Breast epithelium (tissue), 4 donors: ENCODE data around the gene CDKL1. TPM values are rescaled to one million over a fixed set of nuclear protein-coding genes. Genes with fewer than 3 reads are reported as not detected.

Experiments used
- DNase-seq, 2 donors: peaks; one replicate each; pipeline ENCODE4 v3.0.0-alpha.2; 2019; ENCODE audit warnings: low spot score in 2 of 2
- H3K27ac ChIP-seq, 2 donors: fragments of 200-600 bp; sonication (generic) in 1 of 2; one replicate each; pipeline ENCODE4 v1.5.1; 2016 to 2019; ENCODE audit warnings: mild to moderate bottlenecking in 1 of 2
- H3K27me3 ChIP-seq, 2 donors: fragments of 200-600 bp; sonication (generic) in 1 of 2; one replicate each; pipeline versions ENCODE4 v1.5.1 to v1.6.0; 2017 to 2019; ENCODE audit warnings: control low read depth in 1 of 2, mild to moderate bottlenecking in 1 of 2
- H3K36me3 ChIP-seq: fragments of 200-600 bp; one replicate; pipeline ENCODE4 v1.5.1; 2019
- H3K4me1 ChIP-seq, 2 donors: fragments of 200-600 bp; sonication (generic); one replicate each; pipeline ENCODE4 v1.5.1; 2016 to 2019; ENCODE audit warnings: control low read depth in 1 of 2
- H3K4me3 ChIP-seq, 3 donors: fragments of 200-600 bp; sonication (generic); 1 replicate in 2 of 3; 2 replicates in 1 of 3; pipeline ENCODE4 v1.5.1; 2016 to 2019; ENCODE audit warnings: mild to moderate bottlenecking in 3 of 3, moderate library complexity in 2 of 3
- H3K9me3 ChIP-seq, 2 donors: fragments of 200-600 bp; sonication (generic) in 1 of 2; one replicate each; pipeline ENCODE4 v1.5.1; 2016 to 2019; ENCODE audit warnings: control low read depth in 1 of 2
- POLR2A ChIP-seq: fragments of 450-650 bp; IDR thresholded peaks from one replicate; pipeline ENCODE4 v1.6.1; 2016; ENCODE audit warnings: antibody characterized with exemption, mild to moderate bottlenecking, moderate library complexity
- POLR2AphosphoS5 ChIP-seq, 3 donors: sonication (generic); formaldehyde crosslinking; IDR thresholded peaks; one replicate each; pipeline ENCODE4 v1.6.1; 2017; ENCODE audit warnings: antibody characterized with exemption in 3 of 3
- intact Hi-C: fragments of 100-400 bp; cut with DNase I; formaldehyde crosslinking; loops from one replicate; pipeline ENCODE4 v1.15.1; 2023; ENCODE audit warnings: low total_unique reads
- total RNA-seq, 3 donors: library from RNA; depleted of rRNA; stranded (reverse); fragments of >200 nt; gene quantifications; one replicate each; pipeline ENCODE4 v1.1.0, GENCODE V29; 2016
- TF ChIP-seq, protein P1 (sequence below), 3 donors: fragments of 450-650 bp; IDR thresholded peaks; one replicate each; pipeline ENCODE4 v1.5.1; 2016 to 2017; ENCODE audit warnings: antibody characterized with exemption in 3 of 3, mild to moderate bottlenecking in 3 of 3, moderate library complexity in 3 of 3

Gene CDKL1
- 10 to 100 TPM in 2 of 3 donors, 1 to 10 TPM in 1; 9.2 to 23.4 (median 10.5) TPM for total RNA-seq

DNA sequence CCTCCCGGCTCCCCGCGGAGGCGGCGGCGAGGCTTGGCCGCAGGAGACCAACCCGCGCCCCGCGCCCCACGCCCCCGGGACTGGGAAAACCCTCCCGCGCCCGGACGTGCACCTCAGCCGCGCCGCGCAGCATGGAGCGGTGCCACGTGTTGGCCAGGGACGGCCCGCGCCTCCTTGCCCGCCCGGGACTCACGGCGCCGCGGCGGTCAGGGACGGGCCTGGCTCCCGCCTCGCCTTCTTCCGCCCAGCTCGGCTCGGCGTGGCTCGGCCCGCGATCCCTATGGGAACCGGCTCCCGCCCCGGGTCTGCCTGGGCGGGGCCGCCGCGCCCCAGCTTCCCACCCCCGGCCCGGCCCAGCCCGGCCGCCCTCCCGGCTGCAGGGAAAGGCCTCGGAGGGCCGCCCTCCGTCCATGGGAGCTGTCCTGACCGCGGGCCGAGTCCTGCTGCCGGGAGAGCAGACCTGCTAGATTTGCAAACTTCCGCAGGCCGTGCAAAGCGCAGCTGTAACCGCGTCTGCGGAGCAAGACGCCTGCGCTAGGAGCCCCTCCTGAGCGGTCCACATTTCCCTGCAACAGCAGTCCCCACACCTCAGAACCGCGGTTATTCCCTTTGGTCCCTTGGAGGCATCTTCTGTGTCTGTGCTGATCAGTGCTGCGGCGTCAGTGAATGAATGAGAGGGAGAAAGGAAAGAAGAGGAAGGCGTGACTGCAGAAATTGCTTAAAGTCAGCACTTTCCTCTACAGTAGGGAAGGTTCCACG, at the start of gene CDKL1:
Gene CDKL1 (minus strand): TSS at position 251 of the 759 bp plus-strand sequence. CDS start 1,013 bp downstream, outside the sequence.
- intact Hi-C loops: no loop called here
- no peaks in the 10 kb centered on the region for H3K36me3 ChIP-seq
- H3K4me3 ChIP-seq: peak within 1 kb of the TSS; percentile 54 to 77 (median 77)
- DNase-seq: peak; percentile 29 to 57
- no peaks in the 10 kb centered on the region for H3K9me3 ChIP-seq
- no peaks in the 10 kb centered on the region for H3K27me3 ChIP-seq
- peak within 1 kb of the TSS; percentile 74 to 79 for H3K27ac ChIP-seq
- TF ChIP-seq, protein P1, sequence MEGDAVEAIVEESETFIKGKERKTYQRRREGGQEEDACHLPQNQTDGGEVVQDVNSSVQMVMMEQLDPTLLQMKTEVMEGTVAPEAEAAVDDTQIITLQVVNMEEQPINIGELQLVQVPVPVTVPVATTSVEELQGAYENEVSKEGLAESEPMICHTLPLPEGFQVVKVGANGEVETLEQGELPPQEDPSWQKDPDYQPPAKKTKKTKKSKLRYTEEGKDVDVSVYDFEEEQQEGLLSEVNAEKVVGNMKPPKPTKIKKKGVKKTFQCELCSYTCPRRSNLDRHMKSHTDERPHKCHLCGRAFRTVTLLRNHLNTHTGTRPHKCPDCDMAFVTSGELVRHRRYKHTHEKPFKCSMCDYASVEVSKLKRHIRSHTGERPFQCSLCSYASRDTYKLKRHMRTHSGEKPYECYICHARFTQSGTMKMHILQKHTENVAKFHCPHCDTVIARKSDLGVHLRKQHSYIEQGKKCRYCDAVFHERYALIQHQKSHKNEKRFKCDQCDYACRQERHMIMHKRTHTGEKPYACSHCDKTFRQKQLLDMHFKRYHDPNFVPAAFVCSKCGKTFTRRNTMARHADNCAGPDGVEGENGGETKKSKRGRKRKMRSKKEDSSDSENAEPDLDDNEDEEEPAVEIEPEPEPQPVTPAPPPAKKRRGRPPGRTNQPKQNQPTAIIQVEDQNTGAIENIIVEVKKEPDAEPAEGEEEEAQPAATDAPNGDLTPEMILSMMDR (IDR thresholded peaks at IDR 0.05): no peak
- TF ChIP-seq POLR2A (no peak), POLR2AphosphoS5 (IDR thresholded peaks at IDR 0.05) (peak in 1 of 3 donors; percentile 7)
- no peaks in the 10 kb centered on the region for H3K4me1 ChIP-seq

DNA sequence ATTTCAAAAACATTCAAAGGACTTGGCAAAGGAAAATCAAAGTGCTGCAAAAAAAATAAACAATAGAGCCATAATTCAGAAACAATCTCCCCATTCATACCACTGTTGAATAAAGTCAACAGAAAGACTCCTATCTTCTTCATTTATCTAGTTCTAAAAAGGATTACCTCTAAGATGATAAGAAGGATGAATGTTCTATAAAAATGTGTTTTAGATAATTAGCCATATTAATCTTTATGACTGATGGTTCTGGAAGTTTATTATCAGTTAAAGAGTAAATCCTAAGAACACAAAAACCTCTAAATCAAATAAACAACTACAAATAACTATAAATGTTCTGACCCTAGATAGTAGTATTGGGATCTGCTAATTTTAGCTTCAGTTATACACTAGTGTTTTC, 37.8 kb upstream of the CDKL1 start:
- no peak overlapping the region for H3K4me3 ChIP-seq
- no peaks in the 10 kb centered on the region for H3K4me1 ChIP-seq
- no peaks in the 10 kb centered on the region for H3K27me3 ChIP-seq
- intact Hi-C loops: no loop called here
- H3K9me3 ChIP-seq: no peaks in the 10 kb centered on the region
- H3K27ac ChIP-seq: no peak overlapping the region
- TF ChIP-seq POLR2AphosphoS5 (IDR thresholded peaks at IDR 0.05) (no peak), POLR2A (no peak)
- TF ChIP-seq, protein P1 (IDR thresholded peaks at IDR 0.05): no peak
- no peak for DNase-seq
- no peaks in the 10 kb centered on the region for H3K36me3 ChIP-seq

DNA sequence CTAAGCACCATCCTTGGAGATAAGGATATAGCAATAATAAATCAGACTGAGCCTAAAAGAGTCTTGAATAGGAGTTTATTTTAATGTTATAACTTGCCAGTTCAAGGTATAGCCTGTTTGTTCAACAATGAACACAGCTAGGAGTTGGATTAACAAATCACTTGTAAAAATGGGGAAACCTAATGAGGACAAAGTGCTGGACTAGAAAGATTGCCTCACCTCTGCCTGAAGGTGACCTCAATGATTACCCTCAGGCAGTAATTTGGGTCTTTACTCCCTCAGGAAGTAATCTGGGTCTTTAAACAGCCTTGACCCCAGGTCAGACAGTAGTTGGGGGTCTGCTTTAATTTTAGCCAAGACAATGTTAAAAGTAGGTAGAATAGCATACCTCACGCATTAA, 35.5 kb upstream of the CDKL1 start:
- no peak overlapping the region for H3K4me3 ChIP-seq
- H3K9me3 ChIP-seq: no peaks in the 10 kb centered on the region
- TF ChIP-seq POLR2A (no peak), POLR2AphosphoS5 (IDR thresholded peaks at IDR 0.05) (no peak)
- TF ChIP-seq, protein P1 (IDR thresholded peaks at IDR 0.05): no peak
- no peaks in the 10 kb centered on the region for H3K36me3 ChIP-seq
- no peak for DNase-seq
- H3K27ac ChIP-seq: no peak overlapping the region
- intact Hi-C loops: no loop called here
- H3K4me1 ChIP-seq: no peaks in the 10 kb centered on the region
- H3K27me3 ChIP-seq: no peaks in the 10 kb centered on the region

DNA sequence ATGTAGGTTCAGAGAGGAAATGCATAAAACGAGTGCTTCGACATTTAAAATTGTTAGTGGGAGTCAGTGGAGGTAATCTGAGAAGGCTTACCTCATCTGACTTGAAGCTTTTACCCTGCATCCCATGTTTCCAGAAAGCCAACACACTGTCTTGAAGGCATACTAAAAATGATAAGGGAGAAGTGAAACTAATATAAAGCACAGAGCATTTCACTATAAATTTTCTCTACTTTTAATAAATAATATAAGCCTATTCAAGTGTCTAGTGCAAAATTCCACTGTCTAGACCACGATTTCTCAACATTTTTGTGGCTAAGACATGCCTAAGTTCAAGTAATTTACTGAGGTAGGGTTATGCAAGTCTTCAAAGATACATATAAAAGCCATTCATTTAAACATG, 29.1 kb upstream of the CDKL1 start:
- no peaks in the 10 kb centered on the region for H3K36me3 ChIP-seq
- TF ChIP-seq POLR2A: no peak
- TF ChIP-seq POLR2AphosphoS5 (IDR thresholded peaks at IDR 0.05): no peak
- TF ChIP-seq, protein P1 (IDR thresholded peaks at IDR 0.05): no peak
- no peak for DNase-seq
- no peaks in the 10 kb centered on the region for H3K4me1 ChIP-seq
- no peaks in the 10 kb centered on the region for H3K27me3 ChIP-seq
- no peak overlapping the region for H3K27ac ChIP-seq
- no peaks in the 10 kb centered on the region for H3K9me3 ChIP-seq
- intact Hi-C loops: no loop called here
- H3K4me3 ChIP-seq: no peak overlapping the region

DNA sequence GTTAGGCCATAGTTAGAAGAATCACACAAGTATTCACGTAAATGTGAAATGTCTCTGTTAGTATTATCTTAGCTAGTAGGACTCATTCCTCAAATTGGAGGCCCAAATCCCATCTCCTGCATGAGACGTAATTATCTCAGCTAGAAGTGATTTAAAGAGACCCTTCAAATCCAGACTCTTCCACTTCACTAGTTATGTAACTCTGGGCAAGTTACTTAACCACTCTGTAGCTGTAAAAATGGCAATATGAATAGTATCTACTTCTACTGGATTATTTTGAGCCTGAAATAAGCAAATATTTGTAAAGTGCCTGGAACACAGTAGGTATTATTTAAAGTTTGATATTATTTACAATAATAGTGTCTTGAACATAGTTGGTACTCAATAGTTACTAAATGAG, 28.4 kb upstream of the CDKL1 start:
- DNase-seq: no peak
- H3K36me3 ChIP-seq: no peaks in the 10 kb centered on the region
- H3K27me3 ChIP-seq: no peaks in the 10 kb centered on the region
- H3K9me3 ChIP-seq: no peaks in the 10 kb centered on the region
- H3K4me3 ChIP-seq: no peak overlapping the region
- intact Hi-C loops: no loop called here
- no peak for TF ChIP-seq POLR2A
- TF ChIP-seq POLR2AphosphoS5 (IDR thresholded peaks at IDR 0.05): no peak
- TF ChIP-seq, protein P1 (IDR thresholded peaks at IDR 0.05): no peak
- no peaks in the 10 kb centered on the region for H3K4me1 ChIP-seq
- no peak overlapping the region for H3K27ac ChIP-seq
